ENCODE data around the gene EYA2.

Gene EYA2

GRCh38 chr20:46984405-46984804 lies 89.8 kb downstream of the EYA2 start:
- no peak for FAIRE-seq

DNA sequence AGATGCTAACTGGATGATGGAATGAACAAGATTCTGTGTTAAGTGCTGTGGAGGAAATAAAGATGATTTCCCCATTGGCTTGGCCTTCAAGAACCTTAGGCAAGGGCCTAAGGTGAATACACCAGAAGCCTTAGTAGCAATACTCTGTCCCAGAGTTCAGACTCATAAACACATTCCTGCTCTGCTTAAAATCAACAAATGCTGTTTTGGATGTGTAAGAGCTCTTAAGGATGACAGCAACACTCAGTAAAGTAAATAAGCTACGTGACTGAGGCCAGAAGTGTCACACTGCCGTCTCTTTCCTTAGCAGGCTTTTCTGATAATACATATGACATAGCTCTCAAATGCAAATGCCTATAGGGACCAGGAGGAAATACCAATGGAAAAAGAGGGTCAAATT lies 90.6 kb downstream of the EYA2 start:
- no peak for FAIRE-seq

- FAIRE-seq = no peak
These were observed 91.0 kb downstream of the EYA2 start for GRCh38 chr20:46985671-46986070.

DNA sequence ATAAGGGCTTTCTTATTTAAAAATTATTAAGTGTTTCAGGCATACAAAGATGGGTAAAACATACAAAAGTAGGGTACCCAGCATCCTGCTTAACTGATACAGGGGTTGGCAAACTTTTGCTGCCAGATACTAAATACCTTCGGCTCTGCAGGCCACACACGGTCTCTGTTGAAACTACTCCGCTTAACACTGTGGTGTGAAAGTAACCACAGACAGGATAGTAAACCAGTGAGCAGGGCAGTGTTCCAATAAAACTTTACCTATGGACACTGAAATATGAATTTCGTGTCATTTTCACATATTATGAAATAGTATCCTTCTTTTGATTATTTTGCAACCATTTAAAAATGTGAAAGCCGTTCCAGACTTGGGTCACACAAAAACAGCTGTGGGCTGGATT lies 92.4 kb downstream of the EYA2 start:
- FAIRE-seq = no peak

DNA sequence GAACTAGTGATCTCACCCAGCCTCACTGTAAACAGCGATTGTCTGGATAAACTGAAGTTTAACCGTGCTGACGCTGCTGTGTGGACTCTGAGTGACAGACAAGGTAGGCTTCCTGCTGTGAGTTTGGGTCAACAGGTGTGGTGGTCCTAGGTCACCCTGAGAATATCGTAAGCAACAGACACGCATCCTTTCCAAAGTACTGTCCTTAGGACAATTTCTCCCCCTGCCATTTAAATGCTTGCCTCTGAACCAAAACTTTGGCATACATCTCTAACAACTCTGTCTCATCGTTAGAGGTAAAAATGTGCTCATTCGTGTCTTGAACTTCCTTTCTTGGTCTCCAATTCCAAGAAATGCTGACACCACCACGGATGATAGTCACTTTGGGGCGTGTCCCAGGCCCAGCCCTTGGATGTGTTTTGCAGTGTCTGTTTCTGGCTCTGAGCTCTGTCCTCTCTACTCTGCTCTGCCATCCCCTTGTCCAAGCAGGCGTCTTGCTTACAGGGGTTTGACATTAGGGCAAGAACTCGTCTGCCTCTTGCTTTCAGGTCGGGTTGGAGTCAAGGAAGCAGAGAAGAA lies 95.5 kb downstream of the EYA2 start:
- no peak for FAIRE-seq

GRCh38 chr20:46990596-46991104 lies 96.0 kb downstream of the EYA2 start:
- no peak for FAIRE-seq

DNA sequence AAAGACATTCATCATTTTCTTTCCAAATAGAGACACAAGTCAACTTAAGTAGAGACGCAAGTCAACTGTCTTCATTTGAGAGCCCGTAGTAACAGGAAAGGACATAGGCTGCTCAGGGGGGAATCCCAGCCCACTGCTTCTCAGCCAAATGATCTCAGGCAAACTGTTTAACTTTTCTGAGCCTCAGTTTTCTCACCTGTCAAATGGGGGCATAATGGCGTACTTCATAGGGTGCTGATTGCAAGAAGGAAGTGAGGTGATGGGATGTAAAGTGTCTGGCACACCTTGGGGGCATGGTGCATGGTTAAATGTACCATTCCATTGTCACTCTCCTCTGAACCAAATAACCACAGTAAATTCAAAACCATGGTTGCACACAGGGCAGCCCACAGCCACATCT lies 96.5 kb downstream of the EYA2 start:
- FAIRE-seq = no peak

- FAIRE-seq = no peak
These were observed 97.4 kb downstream of the EYA2 start for GRCh38 chr20:46991880-46992639.

DNA sequence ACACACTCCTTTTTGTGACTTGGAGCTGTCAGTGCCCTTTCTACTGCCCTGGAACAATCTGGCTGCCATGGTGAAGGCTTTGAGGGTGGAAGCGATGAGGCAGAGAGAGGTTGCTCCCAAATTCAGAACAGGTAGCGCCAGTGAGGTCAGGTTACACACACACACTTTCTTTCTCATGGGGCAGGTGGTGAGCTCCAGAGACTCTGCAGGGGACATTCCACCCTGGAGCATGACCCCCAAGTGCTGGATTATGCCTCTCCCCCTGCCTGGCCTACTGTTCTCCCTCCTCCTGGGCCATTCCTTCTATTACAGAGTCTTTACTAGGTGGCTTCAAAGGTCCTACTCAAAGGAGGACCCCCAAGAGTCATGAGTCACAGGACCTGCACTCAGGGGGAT lies 98.0 kb downstream of the EYA2 start:
- no peak for FAIRE-seq

DNA sequence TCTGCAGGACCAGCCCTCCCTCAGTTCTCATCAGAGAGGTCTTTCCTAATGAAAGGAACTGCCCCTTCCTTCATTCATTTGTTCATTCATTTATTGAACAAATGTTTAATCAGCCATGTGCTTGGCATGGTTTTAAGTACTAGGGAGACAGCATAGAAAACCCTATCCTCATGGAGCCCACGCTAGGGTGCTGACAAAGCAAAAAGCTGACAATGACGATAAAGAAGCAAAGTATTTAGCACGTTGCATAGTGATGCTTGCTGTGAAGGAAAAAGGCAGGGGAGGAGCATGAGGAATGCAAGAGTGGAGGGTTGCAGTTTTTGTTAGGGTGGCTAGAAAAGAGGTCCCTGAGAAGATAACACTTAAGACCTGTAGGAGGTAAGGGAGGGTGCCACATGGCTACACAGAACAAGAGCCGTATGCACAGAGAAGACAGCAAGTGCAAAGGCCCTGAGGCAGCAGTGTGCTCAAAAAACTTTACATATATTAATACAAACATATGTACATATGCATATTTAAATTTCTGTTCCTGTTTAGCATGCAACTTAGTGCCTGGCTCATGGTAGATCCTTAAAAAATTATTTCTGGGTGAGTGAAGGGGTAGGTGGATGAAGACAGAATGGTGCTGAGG lies 98.9 kb downstream of the EYA2 start:
- no peak for FAIRE-seq

- no peak for FAIRE-seq
These were observed 99.7 kb downstream of the EYA2 start for GRCh38 chr20:46994341-46994740.

GRCh38 chr20:46995561-46996142 lies 101.0 kb downstream of the EYA2 start:
- FAIRE-seq = no peak

DNA sequence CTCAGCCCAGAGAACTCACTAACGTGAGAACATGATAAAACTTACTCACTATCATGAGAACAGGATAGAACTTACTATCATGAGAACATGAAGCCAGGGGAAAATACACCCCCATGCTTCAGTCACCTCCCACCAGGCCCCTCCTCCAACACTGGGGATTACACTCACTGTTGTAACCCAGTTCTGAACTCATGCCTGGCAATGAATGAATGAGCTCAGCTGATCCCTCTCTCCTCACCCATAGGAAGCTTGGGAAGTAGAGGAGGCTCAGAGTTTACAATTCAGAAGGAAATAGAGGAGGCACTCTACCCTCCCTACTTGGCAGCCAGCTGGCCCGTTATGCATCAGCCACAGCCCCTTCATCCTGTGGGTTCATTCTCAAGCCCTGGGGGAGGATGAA lies 102.5 kb downstream of the EYA2 start:
- FAIRE-seq = no peak

DNA sequence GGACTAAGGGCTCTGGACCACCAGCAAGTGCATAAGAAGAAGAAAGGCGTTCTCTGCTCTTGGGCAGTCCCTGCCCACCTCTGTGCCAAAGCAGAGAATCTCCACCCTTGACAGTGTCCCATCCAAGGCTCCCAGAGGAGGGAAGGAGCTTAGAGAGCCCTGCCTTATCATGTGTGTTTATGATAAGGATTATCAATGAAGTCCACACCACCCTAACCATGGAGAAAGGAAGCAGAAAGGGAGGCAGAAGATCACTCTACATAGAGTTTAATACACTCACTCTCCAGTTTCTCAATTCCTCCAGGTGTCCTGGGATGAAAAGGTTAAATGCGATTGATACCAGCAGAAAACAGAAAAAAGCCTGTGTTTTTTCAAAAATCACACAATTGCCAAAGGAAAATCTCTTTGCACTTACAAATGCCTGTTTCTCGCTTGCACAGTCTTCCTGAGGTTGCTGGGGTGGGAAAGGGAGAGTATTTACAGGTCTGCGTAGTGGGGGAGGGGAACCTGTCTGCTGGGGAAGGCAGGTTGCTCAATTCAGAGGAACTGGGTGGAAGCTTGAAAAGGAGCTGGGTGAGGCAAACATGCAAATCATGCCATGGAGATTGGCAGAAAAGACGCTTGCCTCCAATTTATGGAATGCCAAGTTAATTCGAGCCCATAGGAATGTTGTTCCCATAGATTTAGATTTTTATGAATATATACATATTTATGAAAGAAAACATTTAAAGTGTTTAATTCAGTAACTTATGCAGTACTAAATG lies 104.0 kb downstream of the EYA2 start:
- FAIRE-seq = no peak

GRCh38 chr20:46999801-47000465 lies 105.3 kb downstream of the EYA2 start:
- FAIRE-seq = no peak

- FAIRE-seq = no peak
These were observed 108.6 kb downstream of the EYA2 start for GRCh38 chr20:47003223-47003622.

DNA sequence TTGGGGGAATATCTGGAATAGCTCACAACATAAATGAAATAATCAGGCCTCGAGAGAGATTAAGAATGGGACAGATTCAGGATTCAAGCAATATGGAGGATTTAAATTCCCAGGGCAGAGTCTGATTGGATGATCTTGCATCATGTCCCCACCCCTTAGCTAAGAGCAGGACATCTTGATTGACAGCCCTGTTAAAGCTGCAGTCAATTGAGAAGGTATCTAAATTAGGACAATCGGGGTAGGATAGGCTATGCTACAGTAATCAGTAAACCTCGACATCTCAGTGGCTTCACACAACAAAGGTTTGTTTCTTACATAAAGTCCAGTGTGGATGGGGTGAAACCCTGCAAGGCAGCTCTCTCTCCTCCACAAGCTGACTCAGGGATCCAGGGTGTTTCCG lies 109.5 kb downstream of the EYA2 start:
- FAIRE-seq = no peak

GRCh38 chr20:47007826-47008655 lies 113.4 kb downstream of the EYA2 start:
- no peak for FAIRE-seq

DNA sequence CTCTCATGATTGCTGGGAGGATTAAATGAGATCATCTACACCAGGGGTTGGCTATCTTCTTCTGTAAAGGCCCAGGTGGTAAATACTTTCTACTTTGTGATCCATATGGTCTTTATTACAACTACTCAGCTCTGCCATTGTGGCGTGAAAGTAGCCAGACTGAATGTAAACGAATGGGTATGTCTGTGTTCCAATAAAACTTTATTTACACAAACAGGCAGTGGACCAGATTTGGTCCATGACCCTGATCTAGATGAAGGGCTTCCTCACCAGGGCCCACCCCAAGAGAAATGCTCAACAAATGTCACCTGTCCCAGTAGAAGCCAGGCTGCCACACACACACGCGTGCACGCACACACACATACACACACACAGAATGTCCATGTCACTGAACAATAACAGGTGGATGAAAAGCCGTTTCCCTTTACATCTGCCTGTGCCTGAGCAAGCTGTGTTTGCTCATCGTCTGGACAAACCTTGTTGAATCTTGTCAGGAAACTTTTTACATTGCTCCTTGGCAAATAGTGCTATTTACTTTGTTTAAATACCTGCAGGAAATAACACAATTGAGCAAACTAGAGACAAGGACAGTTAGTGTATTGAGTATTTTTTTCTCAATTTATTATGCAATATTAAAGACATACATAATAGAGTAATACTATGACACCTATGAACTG lies 114.3 kb downstream of the EYA2 start:
- FAIRE-seq = no peak

GRCh38 chr20:47009784-47010183 lies 115.1 kb downstream of the EYA2 start:
- no peak for FAIRE-seq

DNA sequence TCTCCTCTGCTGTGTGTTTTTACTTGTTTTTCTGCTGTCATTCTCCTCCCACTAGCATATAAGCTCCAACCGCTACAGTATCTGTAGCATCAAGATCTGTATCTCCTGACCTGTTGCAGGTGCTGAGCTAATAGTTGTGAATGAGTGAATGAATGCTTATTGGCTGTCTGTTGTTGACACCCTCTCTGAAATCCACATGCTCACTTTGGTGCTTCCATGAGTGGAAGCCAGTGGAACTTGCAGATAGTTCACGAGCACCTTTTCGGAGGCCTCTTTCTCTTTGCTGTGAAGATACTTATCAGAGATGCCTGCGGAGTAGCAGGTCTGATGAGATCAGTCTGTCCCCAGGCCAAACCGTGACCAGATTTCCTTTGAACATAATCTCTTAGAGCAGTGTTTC lies 117.3 kb downstream of the EYA2 start:
- no peak for FAIRE-seq
